Progenitor cell of endocrine pancreas (in vitro differentiated cells): ENCODE data around the gene ZNF133. TPM values are rescaled to one million over a fixed set of nuclear protein-coding genes. Genes with fewer than 3 reads are reported as not detected.
"Not testable (repeated sequence)": the region's sequence is repeated elsewhere in the genome, so short reads cannot be mapped to it uniquely, and the experiment has no call there.

Experiments
- DNase-seq: peaks from one replicate; pipeline ENCODE4 v3.0.0; 2021; ENCODE audit warnings: low spot score; ENCODE audit not compliant: unreplicated experiment
- H3K27ac Mint-ChIP-seq: 2 replicates; pipeline ENCODE4 v1.8.0; 2021; ENCODE audit warnings: mild to moderate bottlenecking, moderate library complexity, mixed read lengths
- H3K27me3 Mint-ChIP-seq: 2 replicates; pipeline ENCODE4 v1.8.0; 2021; ENCODE audit warnings: mixed read lengths
- H3K36me3 Mint-ChIP-seq: 2 replicates; pipeline ENCODE4 v1.8.0; 2022; ENCODE audit warnings: mixed read lengths; ENCODE audit not compliant: insufficient read depth
- H3K4me1 Mint-ChIP-seq: 2 replicates; pipeline ENCODE4 v1.8.0; 2021; ENCODE audit warnings: low read depth, mixed read lengths
- H3K4me3 Mint-ChIP-seq: 2 replicates; pipeline ENCODE4 v1.8.0; 2021; ENCODE audit warnings: low read depth, mild to moderate bottlenecking, moderate library complexity, mixed read lengths
- H3K9me3 Mint-ChIP-seq: 2 replicates; pipeline ENCODE4 v1.8.0; 2021; ENCODE audit warnings: low read depth, mixed read lengths
- CTCF ChIP-seq: fragments of 200-600 bp; sonication (generic); IDR thresholded peaks from one replicate; pipeline ENCODE4 v1.5.0; 2021; ENCODE audit warnings: antibody characterized with exemption, mild to moderate bottlenecking; ENCODE audit not compliant: unreplicated experiment
- total RNA-seq: library from RNA; stranded (reverse); gene quantifications from 2 replicates; pipeline ENCODE4 v1.2.1, GENCODE V29; 2021

The ZNF133 gene
- total RNA-seq, 1 donor from 2014 or later = 25.0 TPM

GRCh38 chr20:18323705-18324104 is 35.4 kb downstream of the ZNF133 start:
- no peak for DNase-seq
- H3K4me3 Mint-ChIP-seq = no peak overlapping the region
- H3K27ac Mint-ChIP-seq = peak overlapping the region; percentile 92

GRCh38 chr20:18324596-18325089 is 36.3 kb downstream of the ZNF133 start:
- Mint-ChIP-seq H3K4me1 (peaks cover 24% of the 10 kb centered on the region), H3K27ac (no peak overlapping the region), H3K9me3 (peaks cover 18% of the 10 kb centered on the region), H3K27me3 (no peaks in the 10 kb centered on the region), H3K36me3 (peaks cover 13% of the 10 kb centered on the region), H3K4me3 (no peak overlapping the region)
- TF ChIP-seq CTCF = no peak
- no peak for DNase-seq

More at GRCh38 chr20:18323705-18324104, 35.4 kb downstream of the ZNF133 start:
- peaks cover 24% of the 10 kb centered on the region for H3K4me1 Mint-ChIP-seq
- H3K27me3 Mint-ChIP-seq = no peaks in the 10 kb centered on the region
- TF ChIP-seq CTCF = no peak
- peaks cover 10% of the 10 kb centered on the region for H3K36me3 Mint-ChIP-seq
- H3K9me3 Mint-ChIP-seq = peaks cover 12% of the 10 kb centered on the region

- Mint-ChIP-seq H3K27me3 (no peaks in the 10 kb centered on the region), H3K27ac (no peak overlapping the region), H3K4me3 (no peak overlapping the region), H3K36me3 (peaks cover 28% of the 10 kb centered on the region), H3K4me1 (peaks cover 24% of the 10 kb centered on the region), H3K9me3 (peaks cover 37% of the 10 kb centered on the region)
- TF ChIP-seq CTCF = no peak
- no peak for DNase-seq
Observed at GRCh38 chr20:18326990-18327389, 38.7 kb downstream of the ZNF133 start.

- H3K27ac Mint-ChIP-seq = no peak overlapping the region
- no peak for DNase-seq
- H3K9me3 Mint-ChIP-seq = peaks cover 45% of the 10 kb centered on the region
- H3K36me3 Mint-ChIP-seq = peaks cover 29% of the 10 kb centered on the region
- no peaks in the 10 kb centered on the region for H3K4me1 Mint-ChIP-seq
- no peak for TF ChIP-seq CTCF
- H3K4me3 Mint-ChIP-seq = no peak overlapping the region
- H3K27me3 Mint-ChIP-seq = no peaks in the 10 kb centered on the region
Observed at GRCh38 chr20:18331694-18332093, 43.4 kb downstream of the ZNF133 start.

GRCh38 chr20:18349749-18350148 is 61.4 kb downstream of the ZNF133 start:
- not testable (repeated sequence) for H3K4me1 Mint-ChIP-seq, H3K27ac Mint-ChIP-seq, DNase-seq, H3K4me3 Mint-ChIP-seq, H3K36me3 Mint-ChIP-seq, H3K27me3 Mint-ChIP-seq, H3K9me3 Mint-ChIP-seq

GRCh38 chr20:18359854-18360253 is 71.5 kb downstream of the ZNF133 start:
- Mint-ChIP-seq H3K27ac (no peak overlapping the region), H3K27me3 (no peaks in the 10 kb centered on the region), H3K9me3 (peaks cover 5% of the 10 kb centered on the region), H3K4me1 (no peaks in the 10 kb centered on the region), H3K36me3 (no peaks in the 10 kb centered on the region), H3K4me3 (no peak overlapping the region)
- no peak for TF ChIP-seq CTCF
- DNase-seq = no peak
